Stimulated activated naive CD8-positive, alpha-beta T cell treated with anti-CD3 and anti-CD28 coated beads, Interleukin-15, Interleukin-2, amounts not matched to agents 100 ng/mL and 50 ng/mL, for 24 hours (primary cell): Measurements from ENCODE around the gene TMEM53.

Source experiments
- H3K27ac Mint-ChIP-seq: one replicate; pipeline ENCODE4 v1.8.0; 2021; ENCODE audit warnings: mild to moderate bottlenecking, mixed read lengths
- H3K27me3 Mint-ChIP-seq: one replicate; pipeline ENCODE4 v1.8.0; 2021; ENCODE audit warnings: mixed read lengths
- H3K36me3 Mint-ChIP-seq: one replicate; pipeline ENCODE4 v1.8.0; 2021; ENCODE audit warnings: low read depth, mixed read lengths
- H3K4me1 Mint-ChIP-seq: one replicate; pipeline ENCODE4 v1.8.0; 2021; ENCODE audit warnings: low read depth, mixed read lengths
- H3K4me3 Mint-ChIP-seq: one replicate; pipeline ENCODE4 v1.8.0; 2021; ENCODE audit warnings: mild to moderate bottlenecking, mixed read lengths
- H3K9me3 Mint-ChIP-seq: one replicate; pipeline ENCODE4 v1.8.0; 2021; ENCODE audit warnings: mixed read lengths

TMEM53 gene

DNA sequence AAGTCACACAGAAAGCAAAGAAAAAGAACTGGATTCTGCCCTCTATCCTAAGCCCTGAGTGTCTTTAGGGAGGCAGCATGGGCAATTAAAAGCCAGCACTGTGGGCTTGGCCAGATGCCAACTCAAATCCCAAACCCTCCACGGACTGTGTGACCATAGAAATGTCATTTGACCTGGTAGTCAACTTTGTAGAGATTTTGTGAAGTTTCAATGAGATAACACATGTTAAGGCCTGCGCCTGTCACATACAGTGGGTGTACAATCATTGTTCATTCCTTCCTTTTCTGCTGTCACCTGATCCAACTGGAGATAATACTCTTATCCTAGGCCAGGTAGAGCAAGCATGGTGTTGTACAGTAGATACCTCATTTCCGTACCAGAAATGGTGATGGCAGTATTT is 54.2 kb downstream of the TMEM53 start:
- H3K27ac Mint-ChIP-seq = no peak overlapping the region
- no peak overlapping the region for H3K4me3 Mint-ChIP-seq
- H3K27me3 Mint-ChIP-seq = no peaks in the 10 kb centered on the region
- no peaks in the 10 kb centered on the region for H3K9me3 Mint-ChIP-seq
- no peaks in the 10 kb centered on the region for H3K36me3 Mint-ChIP-seq
- no peaks in the 10 kb centered on the region for H3K4me1 Mint-ChIP-seq

DNA sequence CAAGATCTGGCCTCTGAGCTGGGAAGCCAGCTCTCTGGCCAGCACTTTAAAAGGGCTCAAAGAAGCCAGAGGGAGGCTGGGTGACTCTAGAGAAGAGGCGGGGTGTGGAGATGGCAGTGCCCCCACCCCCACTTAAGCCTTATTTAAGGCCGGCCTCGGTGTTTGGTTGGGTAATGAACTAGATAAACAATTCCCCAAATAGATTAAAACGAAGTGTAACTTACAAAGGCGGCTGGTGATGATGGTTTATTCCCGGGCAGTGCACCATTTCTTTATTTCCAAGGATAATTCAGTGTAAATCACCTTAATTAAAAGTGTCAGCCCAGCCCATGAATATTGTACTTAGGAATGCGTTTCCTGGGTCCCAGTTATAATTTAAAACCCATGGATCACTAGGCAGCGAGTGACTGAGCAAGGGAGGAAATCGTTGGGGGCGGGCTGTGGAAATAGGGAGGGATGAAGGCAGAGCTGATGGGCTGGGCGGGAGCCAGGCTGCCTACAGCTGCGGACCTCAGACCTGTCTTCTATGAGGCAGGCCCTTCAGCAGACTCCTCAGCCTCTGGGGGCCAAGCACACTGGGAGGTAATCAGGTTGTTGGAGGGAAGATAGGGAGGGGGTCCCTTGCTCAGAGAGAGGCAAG is 54.9 kb downstream of the TMEM53 start:
- H3K9me3 Mint-ChIP-seq = no peaks in the 10 kb centered on the region
- H3K4me3 Mint-ChIP-seq = no peak overlapping the region
- H3K36me3 Mint-ChIP-seq = no peaks in the 10 kb centered on the region
- H3K4me1 Mint-ChIP-seq = no peaks in the 10 kb centered on the region
- H3K27me3 Mint-ChIP-seq = no peaks in the 10 kb centered on the region
- H3K27ac Mint-ChIP-seq = no peak overlapping the region

DNA sequence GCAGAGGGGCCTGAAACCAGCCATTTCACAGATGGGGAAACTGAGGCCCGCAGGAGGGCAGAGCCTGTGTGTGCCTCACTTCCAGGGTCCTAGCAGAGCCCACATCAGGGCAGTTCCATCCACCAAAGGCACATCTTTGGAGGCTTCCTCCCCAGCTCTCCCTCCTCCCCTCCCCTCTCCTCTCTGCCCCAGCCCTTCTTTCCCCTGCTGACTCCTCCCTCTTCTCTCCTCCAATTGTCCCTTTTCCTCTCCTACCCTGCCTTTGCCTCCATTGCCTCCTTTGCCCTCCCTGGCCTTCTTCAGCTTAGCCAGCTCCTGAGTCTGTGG is 56.6 kb downstream of the TMEM53 start:
- Mint-ChIP-seq H3K4me3 (no peak overlapping the region), H3K9me3 (no peaks in the 10 kb centered on the region), H3K4me1 (no peaks in the 10 kb centered on the region), H3K27me3 (no peaks in the 10 kb centered on the region), H3K27ac (no peak overlapping the region), H3K36me3 (no peaks in the 10 kb centered on the region)

DNA sequence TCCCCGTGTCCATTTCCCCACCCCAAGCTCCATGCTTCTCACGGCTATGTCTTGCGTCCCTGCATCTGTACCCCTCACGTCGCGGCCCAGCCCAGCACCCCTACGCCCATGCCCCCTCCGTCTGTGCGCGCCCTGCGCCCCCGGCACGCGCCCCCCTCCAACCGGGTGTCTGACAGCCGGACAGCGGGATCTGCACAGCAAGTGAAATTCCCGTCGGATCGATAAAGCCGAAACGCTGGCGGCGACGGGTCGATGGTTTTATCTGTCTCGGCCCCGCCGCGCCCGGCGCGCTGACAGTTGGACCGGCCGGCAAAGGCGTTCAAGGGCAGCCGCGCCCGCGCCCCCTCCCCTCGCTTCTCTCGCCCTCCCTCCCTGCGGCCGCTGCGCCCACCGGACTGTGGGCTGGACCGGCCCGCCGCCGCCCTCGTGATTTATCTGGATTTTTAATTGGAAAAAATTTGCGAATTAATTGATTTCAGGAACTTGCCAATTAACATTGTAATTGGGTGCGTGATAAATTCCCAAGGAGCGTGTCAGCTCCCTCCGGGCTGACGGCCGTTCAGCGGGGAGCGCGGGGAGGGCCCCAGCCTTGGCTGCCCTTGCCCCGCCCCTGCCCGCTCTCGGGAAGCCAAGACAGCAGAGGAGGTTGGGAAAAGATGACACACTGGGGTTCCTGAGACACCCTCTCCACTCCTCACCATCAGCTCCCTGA is 57.1 kb downstream of the TMEM53 start:
- H3K4me1 Mint-ChIP-seq = no peaks in the 10 kb centered on the region
- H3K4me3 Mint-ChIP-seq = no peak overlapping the region
- H3K36me3 Mint-ChIP-seq = no peaks in the 10 kb centered on the region
- no peaks in the 10 kb centered on the region for H3K9me3 Mint-ChIP-seq
- H3K27me3 Mint-ChIP-seq = no peaks in the 10 kb centered on the region
- no peak overlapping the region for H3K27ac Mint-ChIP-seq

DNA sequence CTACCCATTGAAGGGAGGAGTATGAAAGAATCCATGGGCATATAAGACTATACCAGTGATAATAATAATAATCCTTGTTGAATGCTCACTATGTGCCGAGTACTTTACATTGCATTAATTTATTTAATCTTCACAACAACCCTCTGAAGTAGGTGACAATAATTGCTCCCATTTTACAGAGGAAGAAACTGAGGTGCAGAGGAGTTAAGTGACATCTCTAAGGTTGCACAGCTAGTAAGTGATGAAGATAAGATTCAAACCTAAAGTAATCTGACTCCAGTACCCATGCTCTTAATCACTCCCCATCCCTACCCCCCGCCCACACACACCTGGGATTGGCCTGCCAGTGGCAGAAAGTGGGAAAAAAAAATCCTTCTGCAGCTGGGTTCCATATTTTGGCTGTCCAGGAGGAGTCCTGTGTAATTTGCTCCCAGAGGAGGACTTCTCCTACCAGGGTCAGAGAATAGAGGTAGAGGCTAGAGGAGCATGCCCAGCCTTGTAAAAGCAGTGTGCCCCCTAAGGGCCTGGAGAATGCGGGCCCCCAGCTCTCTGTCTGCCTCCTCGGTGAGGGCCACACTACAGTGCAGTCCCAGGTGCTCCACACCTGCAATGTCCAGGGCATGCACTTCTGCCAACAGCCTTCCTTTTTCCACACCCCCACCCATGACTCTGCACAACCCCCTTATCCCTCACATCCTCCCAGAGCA is 57.8 kb downstream of the TMEM53 start:
- Mint-ChIP-seq H3K4me3 (no peak overlapping the region), H3K36me3 (no peaks in the 10 kb centered on the region), H3K27me3 (no peaks in the 10 kb centered on the region), H3K9me3 (no peaks in the 10 kb centered on the region), H3K4me1 (no peaks in the 10 kb centered on the region), H3K27ac (no peak overlapping the region)

DNA sequence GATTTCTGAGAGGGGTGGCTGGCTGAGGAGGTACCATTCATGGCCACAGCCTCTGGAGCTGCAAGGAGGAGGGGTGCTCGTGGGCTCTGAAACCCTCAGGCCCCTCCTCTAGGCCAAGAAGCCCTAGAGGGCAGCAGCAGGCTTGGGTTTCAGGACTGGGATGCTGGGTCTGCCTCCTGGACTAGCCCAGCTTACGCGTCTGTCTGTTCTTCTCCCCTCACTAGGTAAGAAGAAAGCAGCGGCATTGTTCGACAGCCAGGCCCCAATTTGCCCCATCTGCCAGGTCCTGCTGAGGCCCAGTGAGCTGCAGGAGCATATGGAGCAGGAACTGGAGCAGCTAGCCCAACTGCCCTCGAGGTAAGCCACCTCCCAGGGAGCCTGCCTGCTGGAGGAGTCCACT is 60.3 kb downstream of the TMEM53 start:
- Mint-ChIP-seq H3K9me3 (no peaks in the 10 kb centered on the region), H3K4me3 (no peak overlapping the region), H3K27me3 (no peaks in the 10 kb centered on the region), H3K36me3 (no peaks in the 10 kb centered on the region), H3K27ac (no peak overlapping the region), H3K4me1 (no peaks in the 10 kb centered on the region)

DNA sequence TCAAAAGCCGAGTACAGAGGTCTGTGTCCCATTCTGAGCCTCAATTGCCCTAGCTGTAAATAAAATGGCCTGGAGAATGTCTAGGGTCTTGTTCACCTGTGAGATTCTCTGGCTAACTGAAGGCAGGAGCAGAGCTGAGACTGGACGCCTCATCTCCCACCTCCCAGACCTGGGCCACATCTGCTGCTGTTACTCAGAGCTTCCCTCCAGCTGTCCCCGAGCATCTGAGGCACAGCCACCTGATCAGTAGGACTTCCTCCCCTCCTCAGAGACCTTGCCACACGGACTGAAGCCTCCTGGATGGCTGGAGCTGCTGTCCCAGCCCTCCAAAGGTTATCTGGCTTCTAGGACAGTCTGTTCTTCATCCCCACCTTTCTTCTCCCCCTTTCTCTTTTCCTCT is 62.4 kb downstream of the TMEM53 start:
- Mint-ChIP-seq H3K27ac (no peak overlapping the region), H3K4me1 (no peaks in the 10 kb centered on the region), H3K36me3 (no peaks in the 10 kb centered on the region), H3K27me3 (no peaks in the 10 kb centered on the region), H3K9me3 (no peaks in the 10 kb centered on the region), H3K4me3 (no peak overlapping the region)

DNA sequence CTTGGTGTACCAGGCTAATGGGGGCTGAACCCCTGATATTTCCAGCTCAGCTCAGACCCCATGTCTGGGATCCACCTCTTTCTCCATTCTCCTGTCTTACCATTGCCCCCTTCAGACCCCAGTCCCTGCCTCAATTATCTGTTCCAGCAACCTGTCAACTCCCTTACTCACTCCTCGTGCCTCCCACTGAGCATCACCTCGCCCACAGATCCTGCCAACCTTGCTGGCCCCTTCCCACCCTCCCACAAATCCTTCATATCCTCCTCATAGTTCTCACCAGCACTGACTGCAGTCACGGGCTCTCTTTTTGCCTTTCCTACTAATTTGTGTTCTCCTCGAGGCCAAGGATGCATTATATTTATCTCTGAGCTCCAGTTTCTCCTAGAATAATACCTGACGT is 62.9 kb downstream of the TMEM53 start:
- Mint-ChIP-seq H3K27me3 (no peaks in the 10 kb centered on the region), H3K4me3 (no peak overlapping the region), H3K27ac (no peak overlapping the region), H3K9me3 (no peaks in the 10 kb centered on the region), H3K4me1 (no peaks in the 10 kb centered on the region), H3K36me3 (no peaks in the 10 kb centered on the region)

DNA sequence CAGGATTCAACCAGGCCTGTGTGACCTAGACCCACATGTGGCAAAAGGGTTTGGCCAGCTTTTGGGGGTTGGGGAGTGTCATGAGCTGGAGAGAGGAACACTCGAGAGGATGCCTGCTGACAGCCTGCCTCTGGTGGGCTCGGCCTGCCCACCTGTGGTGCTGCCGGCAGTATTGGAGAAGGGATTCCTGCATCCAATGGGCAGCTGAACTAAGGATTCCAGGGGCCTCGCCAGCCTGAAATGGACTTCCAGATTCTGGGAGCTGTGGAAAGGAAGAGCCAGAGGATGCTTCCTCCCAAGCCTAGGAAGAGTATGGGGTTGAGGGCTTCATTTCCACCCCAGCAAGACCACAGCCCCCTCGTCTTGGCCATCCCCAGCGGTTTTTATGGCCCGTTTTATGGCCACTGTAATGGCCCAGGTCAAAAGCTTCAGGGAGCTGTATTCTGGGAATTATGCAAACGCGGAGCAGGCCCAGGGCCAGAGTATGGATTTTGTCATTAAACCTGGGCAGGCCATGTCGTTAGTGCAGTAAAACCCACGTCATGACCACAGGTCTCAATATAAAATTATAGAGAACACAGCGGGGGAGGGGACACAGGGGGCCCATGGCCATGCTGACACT is 63.6 kb downstream of the TMEM53 start:
- no peaks in the 10 kb centered on the region for H3K9me3 Mint-ChIP-seq
- no peak overlapping the region for H3K4me3 Mint-ChIP-seq
- no peaks in the 10 kb centered on the region for H3K27me3 Mint-ChIP-seq
- no peaks in the 10 kb centered on the region for H3K4me1 Mint-ChIP-seq
- no peak overlapping the region for H3K27ac Mint-ChIP-seq
- H3K36me3 Mint-ChIP-seq = no peaks in the 10 kb centered on the region

DNA sequence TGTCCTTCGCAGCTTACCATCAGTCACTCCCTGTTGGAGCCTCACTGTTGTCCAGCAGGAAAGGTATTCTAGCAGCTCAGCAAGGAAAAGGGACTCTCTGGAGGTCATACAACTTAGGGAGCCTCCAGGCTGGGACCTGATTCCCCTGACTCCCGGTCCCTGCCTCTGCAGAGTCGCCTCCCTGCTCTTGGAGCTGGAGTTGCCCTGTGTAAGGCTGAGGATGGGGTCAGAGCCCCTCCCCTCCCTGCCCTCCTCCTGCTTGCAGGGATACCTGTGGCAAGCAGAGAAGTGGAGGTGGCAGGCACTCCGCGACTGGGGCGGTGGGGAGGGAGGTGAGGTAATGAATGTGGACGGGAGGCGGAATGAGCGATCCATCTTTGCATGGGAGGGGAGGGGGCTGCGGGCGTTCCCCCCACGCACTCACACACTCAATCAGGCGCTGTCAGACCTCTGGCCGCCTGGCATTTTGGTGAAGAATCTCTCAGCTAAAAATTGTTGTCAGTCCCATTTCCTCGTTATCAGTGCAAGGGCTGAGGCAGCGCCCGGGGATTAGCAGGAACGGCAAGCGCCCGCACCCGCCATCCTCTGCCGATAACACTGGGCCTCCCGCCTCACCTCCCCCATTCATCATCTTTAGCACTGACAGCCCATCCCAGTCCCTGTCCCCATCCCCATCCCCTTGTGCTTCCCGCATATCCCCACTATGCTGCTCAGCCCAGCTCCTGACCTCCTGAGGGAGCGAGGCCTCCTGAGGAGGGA is 64.3 kb downstream of the TMEM53 start:
- H3K27me3 Mint-ChIP-seq = no peaks in the 10 kb centered on the region
- H3K27ac Mint-ChIP-seq = no peak overlapping the region
- H3K4me1 Mint-ChIP-seq = no peaks in the 10 kb centered on the region
- H3K4me3 Mint-ChIP-seq = no peak overlapping the region
- H3K9me3 Mint-ChIP-seq = no peaks in the 10 kb centered on the region
- H3K36me3 Mint-ChIP-seq = no peaks in the 10 kb centered on the region

DNA sequence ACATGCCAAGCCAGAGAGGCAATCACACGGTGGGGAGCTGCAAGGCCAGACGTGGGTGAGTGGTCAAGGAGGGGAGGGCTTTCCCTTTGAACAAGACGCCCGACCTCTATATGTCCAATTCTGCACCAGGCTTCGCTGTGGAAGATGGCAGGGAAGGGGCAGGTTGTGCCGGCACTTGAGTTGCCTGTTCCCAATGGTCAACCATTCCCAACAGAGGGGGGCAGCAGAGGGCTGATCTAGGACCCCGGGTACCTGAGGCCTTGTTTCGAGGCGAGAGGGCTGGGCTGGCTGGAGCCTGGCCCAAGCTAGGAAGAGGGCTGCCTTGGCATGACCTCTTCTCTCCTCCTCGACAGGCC is 64.9 kb downstream of the TMEM53 start:
- Mint-ChIP-seq H3K4me1 (no peaks in the 10 kb centered on the region), H3K27me3 (no peaks in the 10 kb centered on the region), H3K36me3 (no peaks in the 10 kb centered on the region), H3K27ac (no peak overlapping the region), H3K9me3 (no peaks in the 10 kb centered on the region), H3K4me3 (no peak overlapping the region)

DNA sequence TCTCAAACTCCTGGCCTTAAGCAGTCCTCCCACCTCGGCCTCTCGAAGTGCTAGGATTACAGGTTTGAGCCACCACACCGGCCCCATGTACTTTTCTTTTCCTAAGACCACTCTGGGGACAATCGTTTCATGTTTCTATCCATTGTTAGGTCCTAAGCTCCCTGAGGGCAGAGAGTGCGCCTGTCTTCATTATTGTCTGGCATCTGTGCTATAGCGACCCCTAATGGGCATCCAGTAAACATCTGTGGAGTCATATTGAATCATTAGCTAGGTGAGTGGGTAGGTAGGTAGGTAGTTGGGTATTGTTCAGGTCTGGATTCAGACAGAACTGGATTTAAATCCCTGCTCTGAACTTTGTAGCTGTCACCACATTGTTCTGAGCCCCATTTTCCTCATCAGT is 66.1 kb downstream of the TMEM53 start:
- Mint-ChIP-seq H3K4me1 (no peaks in the 10 kb centered on the region), H3K4me3 (no peak overlapping the region), H3K27me3 (no peaks in the 10 kb centered on the region), H3K9me3 (no peaks in the 10 kb centered on the region), H3K36me3 (no peaks in the 10 kb centered on the region), H3K27ac (no peak overlapping the region)

DNA sequence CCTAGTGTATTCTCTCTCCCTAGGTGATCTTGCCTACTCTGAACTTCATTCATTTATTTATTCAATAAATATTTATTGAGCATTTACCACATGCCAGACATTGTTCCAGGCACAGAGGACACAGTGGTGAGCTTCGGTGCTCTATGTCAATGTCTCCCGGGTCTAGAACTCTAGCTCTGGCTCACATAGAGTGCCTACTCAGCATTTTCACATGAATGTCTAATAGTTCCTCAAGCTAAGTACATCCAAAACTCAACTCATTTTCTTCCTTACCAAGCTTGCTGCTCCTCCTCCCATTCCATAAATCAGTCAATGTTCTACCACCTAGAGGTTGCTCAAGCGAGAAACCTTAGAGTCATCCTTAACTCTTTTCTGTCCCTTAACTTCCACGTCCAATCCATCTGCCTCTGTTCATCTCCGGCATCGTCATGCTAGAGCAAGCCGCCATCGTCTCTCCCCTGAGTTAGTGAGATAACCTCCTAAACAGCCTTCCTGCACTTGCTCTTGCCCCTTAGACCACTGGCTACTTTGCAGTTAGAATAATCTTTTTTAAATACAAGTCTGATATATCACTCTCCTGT is 67.5 kb downstream of the TMEM53 start:
- H3K4me1 Mint-ChIP-seq = no peaks in the 10 kb centered on the region
- no peak overlapping the region for H3K4me3 Mint-ChIP-seq
- H3K36me3 Mint-ChIP-seq = no peaks in the 10 kb centered on the region
- no peak overlapping the region for H3K27ac Mint-ChIP-seq
- H3K27me3 Mint-ChIP-seq = no peaks in the 10 kb centered on the region
- H3K9me3 Mint-ChIP-seq = no peaks in the 10 kb centered on the region

DNA sequence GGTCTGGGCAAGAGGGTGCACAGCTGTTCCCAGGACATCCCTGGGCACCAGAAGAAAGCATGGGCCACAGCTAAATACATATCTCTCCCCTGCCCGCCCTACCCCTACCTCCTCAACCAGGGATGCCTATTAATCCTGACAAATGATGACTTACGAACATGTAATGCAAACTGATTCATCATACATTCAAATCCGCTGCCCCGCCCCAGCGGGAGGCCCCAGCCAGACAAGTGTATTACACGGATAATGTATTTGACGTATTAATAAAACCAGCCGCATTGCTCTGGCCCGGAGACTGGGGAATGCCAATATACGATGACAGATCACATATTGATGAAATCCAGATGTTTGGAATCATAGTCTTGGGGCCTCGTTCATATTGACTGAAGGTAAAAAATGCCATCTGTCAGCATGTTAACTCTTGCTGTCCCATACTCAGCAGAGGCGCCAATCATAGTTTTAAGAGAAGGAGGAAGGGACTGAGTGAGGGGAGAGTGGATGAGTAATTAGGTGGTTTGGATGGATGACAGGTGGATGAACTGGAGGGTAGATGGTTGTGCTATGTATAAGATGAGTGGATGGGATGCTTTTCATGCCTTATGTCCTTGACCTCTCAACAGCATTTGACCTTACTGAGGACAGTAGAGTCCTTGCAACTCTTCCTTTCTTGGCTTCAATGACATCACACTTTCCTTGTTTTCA is 68.2 kb downstream of the TMEM53 start:
- H3K9me3 Mint-ChIP-seq = no peaks in the 10 kb centered on the region
- no peak overlapping the region for H3K4me3 Mint-ChIP-seq
- no peaks in the 10 kb centered on the region for H3K36me3 Mint-ChIP-seq

More for the DNA sequence above, 68.2 kb downstream of the TMEM53 start:
- Mint-ChIP-seq H3K27me3 (no peaks in the 10 kb centered on the region), H3K4me1 (no peaks in the 10 kb centered on the region), H3K27ac (no peak overlapping the region)
